Urothelium cell line (cell line): ENCODE data around the gene TCF7L2.
A peak's percentile ranks its signal among the peaks of the same experiment; 100 is the strongest.

ENCODE experiments used
- DNase-seq: peaks from one replicate; pipeline ENCODE4 v3.0.0; 2011; ENCODE audit warnings: low spot score, mixed read lengths
- FAIRE-seq: peaks from 2 replicates; lab custom pipeline; 2011; peaks lifted over from hg19 to GRCh38; lab: Jason Lieb, UNC

TCF7L2 gene

GRCh38 chr10:112962343-112962742, 12.3 kb downstream of the TCF7L2 start:
- FAIRE-seq (no peak), DNase-seq (no peak)

- FAIRE-seq (no peak), DNase-seq (peak; percentile 41)
These were observed 13.8 kb downstream of the TCF7L2 start for GRCh38 chr10:112963835-112964234.

- DNase-seq (no peak), FAIRE-seq (no peak)
These were observed 14.4 kb downstream of the TCF7L2 start for GRCh38 chr10:112964482-112964881.

GRCh38 chr10:112966194-112966855, 16.3 kb downstream of the TCF7L2 start:
- FAIRE-seq = no peak

GRCh38 chr10:112967200-112967599, 17.2 kb downstream of the TCF7L2 start:
- DNase-seq (no peak), FAIRE-seq (no peak)

More at GRCh38 chr10:112966194-112966855, 16.3 kb downstream of the TCF7L2 start:
- no peak for DNase-seq

GRCh38 chr10:112969131-112969530, 19.1 kb downstream of the TCF7L2 start:
- DNase-seq (no peak), FAIRE-seq (no peak)

- FAIRE-seq (no peak), DNase-seq (no peak)
These were observed 19.5 kb downstream of the TCF7L2 start for GRCh38 chr10:112969542-112969941.

GRCh38 chr10:112970021-112970420, 20.0 kb downstream of the TCF7L2 start:
- DNase-seq (no peak), FAIRE-seq (no peak)

- no peak for DNase-seq
- FAIRE-seq = no peak
These were observed 22.6 kb downstream of the TCF7L2 start for GRCh38 chr10:112972606-112973005.

- no peak for DNase-seq
- no peak for FAIRE-seq
These were observed 23.0 kb downstream of the TCF7L2 start for GRCh38 chr10:112973046-112973445.

GRCh38 chr10:112973805-112974204, 23.8 kb downstream of the TCF7L2 start:
- DNase-seq (no peak), FAIRE-seq (no peak)

- no peak for FAIRE-seq
- no peak for DNase-seq
These were observed 27.4 kb downstream of the TCF7L2 start for GRCh38 chr10:112977426-112977898.

- DNase-seq = no peak
- FAIRE-seq = no peak
These were observed 29.9 kb downstream of the TCF7L2 start for GRCh38 chr10:112979927-112980326.

- DNase-seq (no peak), FAIRE-seq (no peak)
These were observed 30.9 kb downstream of the TCF7L2 start for GRCh38 chr10:112980937-112981336.

GRCh38 chr10:112981553-112981952, 31.5 kb downstream of the TCF7L2 start:
- DNase-seq (no peak), FAIRE-seq (no peak)

GRCh38 chr10:112983444-112984056, 33.5 kb downstream of the TCF7L2 start:
- FAIRE-seq = no peak
- DNase-seq = no peak

- FAIRE-seq = no peak
- DNase-seq = no peak
These were observed 34.7 kb downstream of the TCF7L2 start for GRCh38 chr10:112984756-112985155.

- FAIRE-seq = no peak
- no peak for DNase-seq
These were observed 35.9 kb downstream of the TCF7L2 start for GRCh38 chr10:112985690-112986543.

GRCh38 chr10:112986544-112987190, 36.6 kb downstream of the TCF7L2 start:
- no peak for DNase-seq
- FAIRE-seq = no peak

GRCh38 chr10:112988839-112989406, 38.9 kb downstream of the TCF7L2 start:
- FAIRE-seq (no peak), DNase-seq (no peak)

- DNase-seq (no peak), FAIRE-seq (no peak)
These were observed 39.8 kb downstream of the TCF7L2 start for GRCh38 chr10:112989826-112990225.
